HEK293 (cell line): ENCODE results near the gene HS3ST5.

Experiments used
- ZFP37 ChIP-seq: fragments of 450-650 bp; formaldehyde crosslinking; IDR thresholded peaks from 2 replicates; pipeline ENCODE4 v1.5.1; 2016; ENCODE audit warnings: missing biosample characterization, missing genetic modification characterization
- ZNF776 ChIP-seq: fragments of 450-650 bp; formaldehyde crosslinking; IDR thresholded peaks from 2 replicates; pipeline ENCODE4 v1.5.0; 2017; ENCODE audit warnings: missing biosample characterization, missing genetic modification characterization, borderline replicate concordance
- TF ChIP-seq, protein P1 (sequence below): fragments of 450-650 bp; formaldehyde crosslinking; IDR thresholded peaks from 2 replicates; pipeline ENCODE4 v1.5.1; 2016; ENCODE audit warnings: missing biosample characterization, missing genetic modification characterization
- TF ChIP-seq, protein P2 (sequence below): fragments of 450-650 bp; formaldehyde crosslinking; IDR thresholded peaks from 2 replicates; pipeline ENCODE4 v1.5.1; 2016; ENCODE audit warnings: missing biosample characterization, missing genetic modification characterization
- TF ChIP-seq, protein P3 (sequence below): fragments of 450-650 bp; formaldehyde crosslinking; IDR thresholded peaks from 2 replicates; pipeline ENCODE4 v1.5.1; 2016; ENCODE audit warnings: missing biosample characterization, missing genetic modification characterization

GRCh38 chr6:114366899-114367298, 24.1 kb upstream of the HS3ST5 start:
- TF ChIP-seq, protein P1, sequence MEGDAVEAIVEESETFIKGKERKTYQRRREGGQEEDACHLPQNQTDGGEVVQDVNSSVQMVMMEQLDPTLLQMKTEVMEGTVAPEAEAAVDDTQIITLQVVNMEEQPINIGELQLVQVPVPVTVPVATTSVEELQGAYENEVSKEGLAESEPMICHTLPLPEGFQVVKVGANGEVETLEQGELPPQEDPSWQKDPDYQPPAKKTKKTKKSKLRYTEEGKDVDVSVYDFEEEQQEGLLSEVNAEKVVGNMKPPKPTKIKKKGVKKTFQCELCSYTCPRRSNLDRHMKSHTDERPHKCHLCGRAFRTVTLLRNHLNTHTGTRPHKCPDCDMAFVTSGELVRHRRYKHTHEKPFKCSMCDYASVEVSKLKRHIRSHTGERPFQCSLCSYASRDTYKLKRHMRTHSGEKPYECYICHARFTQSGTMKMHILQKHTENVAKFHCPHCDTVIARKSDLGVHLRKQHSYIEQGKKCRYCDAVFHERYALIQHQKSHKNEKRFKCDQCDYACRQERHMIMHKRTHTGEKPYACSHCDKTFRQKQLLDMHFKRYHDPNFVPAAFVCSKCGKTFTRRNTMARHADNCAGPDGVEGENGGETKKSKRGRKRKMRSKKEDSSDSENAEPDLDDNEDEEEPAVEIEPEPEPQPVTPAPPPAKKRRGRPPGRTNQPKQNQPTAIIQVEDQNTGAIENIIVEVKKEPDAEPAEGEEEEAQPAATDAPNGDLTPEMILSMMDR (tag by site-specific recombination), result no peak
- TF ChIP-seq ZFP37 (tag by site-specific recombination) (no peak), ZNF776 (tag by site-specific recombination) (no peak)
- TF ChIP-seq, protein P2, sequence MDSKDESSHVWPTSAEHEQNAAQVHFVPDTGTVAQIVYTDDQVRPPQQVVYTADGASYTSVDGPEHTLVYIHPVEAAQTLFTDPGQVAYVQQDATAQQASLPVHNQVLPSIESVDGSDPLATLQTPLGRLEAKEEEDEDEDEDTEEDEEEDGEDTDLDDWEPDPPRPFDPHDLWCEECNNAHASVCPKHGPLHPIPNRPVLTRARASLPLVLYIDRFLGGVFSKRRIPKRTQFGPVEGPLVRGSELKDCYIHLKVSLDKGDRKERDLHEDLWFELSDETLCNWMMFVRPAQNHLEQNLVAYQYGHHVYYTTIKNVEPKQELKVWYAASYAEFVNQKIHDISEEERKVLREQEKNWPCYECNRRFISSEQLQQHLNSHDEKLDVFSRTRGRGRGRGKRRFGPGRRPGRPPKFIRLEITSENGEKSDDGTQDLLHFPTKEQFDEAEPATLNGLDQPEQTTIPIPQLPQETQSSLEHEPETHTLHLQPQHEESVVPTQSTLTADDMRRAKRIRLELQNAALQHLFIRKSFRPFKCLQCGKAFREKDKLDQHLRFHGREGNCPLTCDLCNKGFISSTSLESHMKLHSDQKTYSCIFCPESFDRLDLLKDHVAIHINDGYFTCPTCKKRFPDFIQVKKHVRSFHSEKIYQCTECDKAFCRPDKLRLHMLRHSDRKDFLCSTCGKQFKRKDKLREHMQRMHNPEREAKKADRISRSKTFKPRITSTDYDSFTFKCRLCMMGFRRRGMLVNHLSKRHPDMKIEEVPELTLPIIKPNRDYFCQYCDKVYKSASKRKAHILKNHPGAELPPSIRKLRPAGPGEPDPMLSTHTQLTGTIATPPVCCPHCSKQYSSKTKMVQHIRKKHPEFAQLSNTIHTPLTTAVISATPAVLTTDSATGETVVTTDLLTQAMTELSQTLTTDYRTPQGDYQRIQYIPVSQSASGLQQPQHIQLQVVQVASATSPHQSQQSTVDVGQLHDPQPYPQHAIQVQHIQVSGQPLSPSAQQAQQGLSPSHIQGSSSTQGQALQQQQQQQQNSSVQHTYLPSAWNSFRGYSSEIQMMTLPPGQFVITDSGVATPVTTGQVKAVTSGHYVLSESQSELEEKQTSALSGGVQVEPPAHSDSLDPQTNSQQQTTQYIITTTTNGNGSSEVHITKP, result no peak
- TF ChIP-seq, protein P3, sequence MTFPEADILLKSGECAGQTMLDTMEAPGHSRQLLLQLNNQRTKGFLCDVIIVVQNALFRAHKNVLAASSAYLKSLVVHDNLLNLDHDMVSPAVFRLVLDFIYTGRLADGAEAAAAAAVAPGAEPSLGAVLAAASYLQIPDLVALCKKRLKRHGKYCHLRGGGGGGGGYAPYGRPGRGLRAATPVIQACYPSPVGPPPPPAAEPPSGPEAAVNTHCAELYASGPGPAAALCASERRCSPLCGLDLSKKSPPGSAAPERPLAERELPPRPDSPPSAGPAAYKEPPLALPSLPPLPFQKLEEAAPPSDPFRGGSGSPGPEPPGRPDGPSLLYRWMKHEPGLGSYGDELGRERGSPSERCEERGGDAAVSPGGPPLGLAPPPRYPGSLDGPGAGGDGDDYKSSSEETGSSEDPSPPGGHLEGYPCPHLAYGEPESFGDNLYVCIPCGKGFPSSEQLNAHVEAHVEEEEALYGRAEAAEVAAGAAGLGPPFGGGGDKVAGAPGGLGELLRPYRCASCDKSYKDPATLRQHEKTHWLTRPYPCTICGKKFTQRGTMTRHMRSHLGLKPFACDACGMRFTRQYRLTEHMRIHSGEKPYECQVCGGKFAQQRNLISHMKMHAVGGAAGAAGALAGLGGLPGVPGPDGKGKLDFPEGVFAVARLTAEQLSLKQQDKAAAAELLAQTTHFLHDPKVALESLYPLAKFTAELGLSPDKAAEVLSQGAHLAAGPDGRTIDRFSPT (tag by site-specific recombination), result no peak
